Measurements from ENCODE around the gene BTBD2. TPM values are rescaled to one million over a fixed set of nuclear protein-coding genes. Genes with fewer than 3 reads are reported as not detected.

Gene BTBD2
- total RNA-seq, 1 experiment from 2014 or later: 110 TPM

DNA sequence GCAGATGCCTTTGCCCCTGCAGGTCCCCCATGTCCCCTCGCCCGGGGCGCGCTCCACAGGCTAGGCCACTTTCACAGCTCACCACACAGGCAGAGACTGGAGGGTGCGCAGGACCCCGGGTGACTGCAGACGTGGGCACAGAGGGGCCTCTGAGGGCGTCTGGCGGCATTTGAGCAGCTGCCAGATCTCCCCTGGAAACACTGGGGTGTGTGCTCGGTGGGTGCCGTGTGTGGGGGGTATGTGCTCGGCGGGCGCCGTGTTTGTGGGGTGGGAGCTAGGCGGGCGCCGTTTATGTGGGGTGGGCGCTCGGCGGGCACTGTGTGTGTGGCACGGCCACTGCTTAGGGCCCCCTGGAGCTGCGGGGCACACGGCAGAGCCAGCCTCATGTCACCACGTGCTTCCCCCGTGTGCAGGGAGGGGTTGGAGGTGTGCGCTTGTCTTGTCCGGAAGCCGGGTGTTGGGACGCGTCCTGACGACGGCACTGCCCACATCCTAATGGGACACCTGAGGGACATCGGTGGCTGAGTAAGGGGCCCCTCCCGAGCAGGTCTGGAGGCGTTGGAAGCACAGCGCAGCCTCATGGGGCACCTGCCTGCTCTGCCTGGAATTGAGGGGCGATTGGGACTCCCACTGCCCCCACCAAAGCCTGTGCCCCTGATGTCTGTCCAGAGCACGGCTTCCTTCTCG lies 57.8 kb downstream of the BTBD2 start:
- Histone ChIP-seq H2AFZ (ENCODE audit: low read length) (no peak overlapping the region), H3K4me1 (ENCODE audit: insufficient read depth, low read length) (no peaks in the 10 kb centered on the region), H2BK5ac (ENCODE audit: insufficient read length, low read length) (no peak overlapping the region), H3K14ac (ENCODE audit: insufficient read depth, low read length) (no peak overlapping the region), H3K56ac (ENCODE audit: insufficient read length, low read depth, low read length) (no peak overlapping the region), H3K27ac (ENCODE audit: insufficient read length, low read depth, low read length) (no peak overlapping the region), H3K27me3 (ENCODE audit: insufficient read depth, low read length) (no peaks in the 10 kb centered on the region), H3K79me2 (ENCODE audit: insufficient read depth, low read length) (peaks cover 26% of the 10 kb centered on the region; the same call in 1 of the 2 replicates), H3K23ac (ENCODE audit: insufficient read length, low read depth, low read length) (no peak overlapping the region), H3K23me2 (ENCODE audit: insufficient read length, low read depth, low read length, poor library complexity, severe bottlenecking) (no peaks in the 10 kb centered on the region), H2BK20ac (ENCODE audit: low read depth, low read length, poor library complexity, severe bottlenecking) (no peak overlapping the region), H3T11ph (ENCODE audit: low read length) (no peak overlapping the region), H4K91ac (ENCODE audit: insufficient read length, low read depth, low read length) (no peak overlapping the region), H4K8ac (replicated peaks; ENCODE audit: insufficient read length, low read depth, low read length) (no peak overlapping the region), H3K79me1 (ENCODE audit: insufficient read depth, low read depth, low read length, poor library complexity, severe bottlenecking) (peaks cover 8% of the 10 kb centered on the region), H2BK120ac (ENCODE audit: low read depth, low read length, poor library complexity, severe bottlenecking) (no peak overlapping the region), H2BK12ac (ENCODE audit: insufficient read length, low read depth, low read length) (no peak overlapping the region), H3K9ac (ENCODE audit: extremely low read depth, insufficient read length, low read length) (no peak overlapping the region), H3K4me2 (ENCODE audit: insufficient read depth, insufficient read length, low read length) (no peak overlapping the region), H2AK5ac (ENCODE audit: insufficient read length, low read length) (no peak overlapping the region), H4K20me1 (ENCODE audit: control insufficient read depth, insufficient read depth, insufficient read length) (peaks cover 2% of the 10 kb centered on the region), H4K5ac (ENCODE audit: insufficient read length, low read depth, low read length) (no peak overlapping the region), H3K9me3 (ENCODE audit: control insufficient read depth, low read depth, low read length) (no peaks in the 10 kb centered on the region), H3K4ac (ENCODE audit: low read depth, low read length) (no peak overlapping the region), H2BK15ac (ENCODE audit: low read depth, low read length) (no peak overlapping the region), H3K18ac (ENCODE audit: insufficient read length, low read depth, low read length) (no peak overlapping the region)
- WGBS (ENCODE audit: extremely low coverage, insufficient read length, low lambda C conversion rate): no CpG with 5 or more reads among the region's 40 CpGs
- no peak for DNase-seq
- peaks cover 0 to 10% (median 7%) of the 10 kb centered on the region in 3 experiments; a peak in 5 of 7 replicates for H3K36me3 Mint-ChIP-seq (ENCODE audit: insufficient read depth in 1 of 3, low read depth in 3 of 3)
- no peak overlapping the region for H3K4me3 Mint-ChIP-seq
- H3K27ac Mint-ChIP-seq: no peak overlapping the region
- H3K9me3 Mint-ChIP-seq: no peaks in the 10 kb centered on the region
- H3K4me1 Mint-ChIP-seq: peaks cover 3 to 15% of the 10 kb centered on the region in 2 experiments; a peak in 3 of 4 replicates
- no peaks in the 10 kb centered on the region for H3K27me3 Mint-ChIP-seq (ENCODE audit: low read depth)
- TF ChIP-seq, protein P1, sequence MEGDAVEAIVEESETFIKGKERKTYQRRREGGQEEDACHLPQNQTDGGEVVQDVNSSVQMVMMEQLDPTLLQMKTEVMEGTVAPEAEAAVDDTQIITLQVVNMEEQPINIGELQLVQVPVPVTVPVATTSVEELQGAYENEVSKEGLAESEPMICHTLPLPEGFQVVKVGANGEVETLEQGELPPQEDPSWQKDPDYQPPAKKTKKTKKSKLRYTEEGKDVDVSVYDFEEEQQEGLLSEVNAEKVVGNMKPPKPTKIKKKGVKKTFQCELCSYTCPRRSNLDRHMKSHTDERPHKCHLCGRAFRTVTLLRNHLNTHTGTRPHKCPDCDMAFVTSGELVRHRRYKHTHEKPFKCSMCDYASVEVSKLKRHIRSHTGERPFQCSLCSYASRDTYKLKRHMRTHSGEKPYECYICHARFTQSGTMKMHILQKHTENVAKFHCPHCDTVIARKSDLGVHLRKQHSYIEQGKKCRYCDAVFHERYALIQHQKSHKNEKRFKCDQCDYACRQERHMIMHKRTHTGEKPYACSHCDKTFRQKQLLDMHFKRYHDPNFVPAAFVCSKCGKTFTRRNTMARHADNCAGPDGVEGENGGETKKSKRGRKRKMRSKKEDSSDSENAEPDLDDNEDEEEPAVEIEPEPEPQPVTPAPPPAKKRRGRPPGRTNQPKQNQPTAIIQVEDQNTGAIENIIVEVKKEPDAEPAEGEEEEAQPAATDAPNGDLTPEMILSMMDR (conservative IDR thresholded peaks at IDR 0.05): no peak
